Measurements from ENCODE around the gene DLX2.

DNA sequence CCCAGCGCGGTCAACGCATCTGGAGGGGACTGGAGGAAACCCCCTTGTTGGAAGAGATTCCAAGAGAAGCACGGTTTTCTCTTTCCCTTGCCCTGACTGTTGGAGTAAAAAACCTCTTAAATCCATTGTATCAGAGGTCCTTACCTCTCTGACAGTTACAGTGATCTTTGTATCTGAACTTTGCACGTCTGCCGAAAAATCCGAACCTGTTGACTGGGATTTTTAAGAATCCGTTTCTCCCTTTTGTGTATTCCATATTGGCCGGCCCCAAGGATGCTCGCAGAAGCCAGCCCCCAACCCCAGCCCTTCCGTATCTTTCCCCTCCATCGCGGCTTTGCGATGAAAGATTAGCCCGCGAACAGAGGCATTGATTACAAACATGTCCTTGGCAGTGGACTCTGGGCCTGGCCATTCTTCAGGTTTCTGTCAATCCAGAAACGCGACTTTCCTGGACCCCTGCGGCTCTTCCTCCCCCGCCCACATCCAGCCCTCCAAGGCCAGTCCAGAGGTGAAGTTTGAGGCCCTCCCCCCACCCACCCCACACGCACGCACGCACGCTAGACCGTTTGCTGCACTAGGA, 22.0 kb downstream of the DLX2 start:
- TF ChIP-seq, protein P1, sequence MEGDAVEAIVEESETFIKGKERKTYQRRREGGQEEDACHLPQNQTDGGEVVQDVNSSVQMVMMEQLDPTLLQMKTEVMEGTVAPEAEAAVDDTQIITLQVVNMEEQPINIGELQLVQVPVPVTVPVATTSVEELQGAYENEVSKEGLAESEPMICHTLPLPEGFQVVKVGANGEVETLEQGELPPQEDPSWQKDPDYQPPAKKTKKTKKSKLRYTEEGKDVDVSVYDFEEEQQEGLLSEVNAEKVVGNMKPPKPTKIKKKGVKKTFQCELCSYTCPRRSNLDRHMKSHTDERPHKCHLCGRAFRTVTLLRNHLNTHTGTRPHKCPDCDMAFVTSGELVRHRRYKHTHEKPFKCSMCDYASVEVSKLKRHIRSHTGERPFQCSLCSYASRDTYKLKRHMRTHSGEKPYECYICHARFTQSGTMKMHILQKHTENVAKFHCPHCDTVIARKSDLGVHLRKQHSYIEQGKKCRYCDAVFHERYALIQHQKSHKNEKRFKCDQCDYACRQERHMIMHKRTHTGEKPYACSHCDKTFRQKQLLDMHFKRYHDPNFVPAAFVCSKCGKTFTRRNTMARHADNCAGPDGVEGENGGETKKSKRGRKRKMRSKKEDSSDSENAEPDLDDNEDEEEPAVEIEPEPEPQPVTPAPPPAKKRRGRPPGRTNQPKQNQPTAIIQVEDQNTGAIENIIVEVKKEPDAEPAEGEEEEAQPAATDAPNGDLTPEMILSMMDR (IDR thresholded peaks at IDR 0.05) = no peak
- no peak for TF ChIP-seq POLR2A (IDR thresholded peaks at IDR 0.05)

Measured in Peyer's patch (tissue), 4 donors.